Gastroesophageal sphincter (tissue), 4 donors: ENCODE results near the gene ACOD1. TPM values are rescaled to one million over a fixed set of nuclear protein-coding genes. Genes with fewer than 3 reads are reported as not detected.

Experiments used
- ATAC-seq: fragments of 150-250 bp; one replicate; pipeline ENCODE4 v1.9.1; 2016; ENCODE audit warnings: mild to moderate bottlenecking, moderate library complexity
- H3K27ac ChIP-seq, 4 donors: fragments of 200-600 bp; sonication (generic) in 3 of 4; 1 replicate in 3 of 4; 2 replicates in 1 of 4; pipeline ENCODE4 v1.5.1; 2016 to 2019
- H3K27me3 ChIP-seq: fragments of 200-600 bp; sonication (generic); one replicate; pipeline ENCODE4 v1.5.1; 2019
- H3K36me3 ChIP-seq, 2 donors: fragments of 200-600 bp; sonication (generic); one replicate each; pipeline ENCODE4 v1.5.1; 2019; ENCODE audit warnings: control low read depth in 1 of 2
- H3K4me1 ChIP-seq, 3 donors: fragments of 200-600 bp; sonication (generic); 1 replicate in 2 of 3; 2 replicates in 1 of 3; pipeline ENCODE4 v1.5.1; 2016 to 2019; ENCODE audit warnings: control low read depth in 2 of 3
- H3K4me3 ChIP-seq, 2 donors: fragments of 200-600 bp; sonication (generic); one replicate each; pipeline ENCODE4 v1.5.1; 2019; ENCODE audit warnings: mild to moderate bottlenecking in 1 of 2, moderate library complexity in 1 of 2
- H3K9me3 ChIP-seq, 3 donors: fragments of 200-600 bp; sonication (generic); one replicate each; pipeline ENCODE4 v1.5.1; 2017 to 2019; ENCODE audit warnings: control low read depth in 2 of 3
- POLR2A ChIP-seq, 2 donors: fragments of 450-650 bp; IDR thresholded peaks; one replicate each; pipeline ENCODE4 v1.6.1; 2017; ENCODE audit warnings: antibody characterized with exemption in 2 of 2, mild to moderate bottlenecking in 2 of 2, moderate library complexity in 1 of 2
- WGBS, 2 donors: methylation state at CpG; one replicate each; pipeline ENCODE4 v1.1.5; 2018; ENCODE audit warnings: low coverage in 1 of 2; 5-methylcytosine and 5-hydroxymethylcytosine counted together
- total RNA-seq, 4 donors: library from RNA; depleted of rRNA; stranded (reverse); fragments of >200 nt; gene quantifications; one replicate each; pipeline ENCODE4 v1.1.0, GENCODE V29; 2016
- TF ChIP-seq, protein P1 (sequence below), 4 experiments: fragments of 200-600 bp in 2 of 4; fragments of 450-650 bp in 2 of 4; sonication (generic) in 1 of 4; IDR thresholded peaks; one replicate each; pipeline ENCODE4 v1.5.1; 2017 to 2019; ENCODE audit warnings: antibody characterized with exemption in 4 of 4, mild to moderate bottlenecking in 2 of 4, moderate library complexity in 2 of 4

Gene ACOD1
- total RNA-seq, 4 donors from 2014 or later: not detected

DNA sequence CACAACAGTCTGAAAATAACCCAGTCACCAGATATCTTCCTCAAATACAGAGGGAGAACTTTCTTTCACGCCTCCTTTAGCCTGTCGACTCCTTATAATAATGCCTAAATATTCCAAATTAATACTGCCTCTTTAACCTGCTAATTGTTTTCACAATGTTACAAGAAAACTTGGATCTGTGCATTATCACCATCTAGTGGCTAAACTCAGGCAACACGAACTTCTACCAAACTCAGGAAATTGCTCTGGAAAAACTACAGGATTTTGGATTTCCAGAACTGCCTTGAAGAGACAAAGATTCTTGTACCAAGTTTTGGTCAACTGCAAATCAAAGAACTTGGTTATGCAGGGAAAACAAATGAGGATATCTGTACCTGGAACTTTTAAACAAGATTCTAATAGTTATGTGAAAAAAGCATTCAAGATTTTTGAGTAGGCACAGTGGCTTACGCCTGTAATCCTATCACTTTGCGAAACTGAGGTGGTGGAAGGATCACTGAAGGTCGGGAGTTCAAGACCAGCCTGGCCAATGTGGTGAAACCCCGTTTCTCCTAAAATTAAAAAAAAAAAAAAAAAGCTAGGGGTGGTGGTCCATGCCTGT lies 54.4 kb downstream of the ACOD1 start:
- H3K4me1 ChIP-seq: peaks cover 0 to 83% (median 11%) of the 10 kb centered on the region in 3 donors
- no peak for ATAC-seq
- H3K4me3 ChIP-seq: no peak overlapping the region
- peak overlapping the region in 2 of 4 donors; percentile 3 to 16 for H3K27ac ChIP-seq
- TF ChIP-seq, protein P1, sequence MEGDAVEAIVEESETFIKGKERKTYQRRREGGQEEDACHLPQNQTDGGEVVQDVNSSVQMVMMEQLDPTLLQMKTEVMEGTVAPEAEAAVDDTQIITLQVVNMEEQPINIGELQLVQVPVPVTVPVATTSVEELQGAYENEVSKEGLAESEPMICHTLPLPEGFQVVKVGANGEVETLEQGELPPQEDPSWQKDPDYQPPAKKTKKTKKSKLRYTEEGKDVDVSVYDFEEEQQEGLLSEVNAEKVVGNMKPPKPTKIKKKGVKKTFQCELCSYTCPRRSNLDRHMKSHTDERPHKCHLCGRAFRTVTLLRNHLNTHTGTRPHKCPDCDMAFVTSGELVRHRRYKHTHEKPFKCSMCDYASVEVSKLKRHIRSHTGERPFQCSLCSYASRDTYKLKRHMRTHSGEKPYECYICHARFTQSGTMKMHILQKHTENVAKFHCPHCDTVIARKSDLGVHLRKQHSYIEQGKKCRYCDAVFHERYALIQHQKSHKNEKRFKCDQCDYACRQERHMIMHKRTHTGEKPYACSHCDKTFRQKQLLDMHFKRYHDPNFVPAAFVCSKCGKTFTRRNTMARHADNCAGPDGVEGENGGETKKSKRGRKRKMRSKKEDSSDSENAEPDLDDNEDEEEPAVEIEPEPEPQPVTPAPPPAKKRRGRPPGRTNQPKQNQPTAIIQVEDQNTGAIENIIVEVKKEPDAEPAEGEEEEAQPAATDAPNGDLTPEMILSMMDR (IDR thresholded peaks at IDR 0.05): peak; percentile 39 to 65 (median 58)
- no peak for TF ChIP-seq POLR2A (IDR thresholded peaks at IDR 0.05)
- H3K9me3 ChIP-seq: no peaks in the 10 kb centered on the region
- no peaks in the 10 kb centered on the region for H3K27me3 ChIP-seq
- WGBS, 2 donors: 54 to 58% methylated on average over 6 to 7 of the region's 7 CpGs
- H3K36me3 ChIP-seq: peaks cover 0 to 43% of the 10 kb centered on the region in 2 donors

Other genes starting within 250 kb of the ACOD1 start
- 100 to 1,000 TPM in 3 of 4 donors, 10 to 100 TPM in 1; 88.9 to 192 (median 128) TPM for gene KCTD12, start 62.1 kb upstream of the ACOD1 start, total RNA-seq
- 10 to 100 TPM; 20.2 to 39.7 (median 27.0) TPM for gene CLN5, start 43.6 kb downstream of the ACOD1 start, total RNA-seq
- gene FBXL3, start 78.6 kb downstream of the ACOD1 start, total RNA-seq: 100 to 1,000 TPM in 1 of 4 donors, 10 to 100 TPM in 3; 76.5 to 114 (median 87.0) TPM